RWPE2 (cell line): ENCODE measurements around the gene JAK2.

Experiments
- ATAC-seq: fragments of 200-7000 bp; cut with Tn5 transposase; 3 replicates; pipeline ENCODE4 v1.9.1; 2021; ENCODE audit warnings: low read depth
- DNase-seq: peaks from one replicate; pipeline ENCODE4 v3.0.0-alpha.2; 2020; ENCODE audit warnings: low spot score
- H3K27ac ChIP-seq: fragments of 450-650 bp; 2 replicates; pipeline ENCODE4 v1.5.1; 2017; ENCODE audit warnings: mild to moderate bottlenecking; ENCODE audit not compliant: poor library complexity, severe bottlenecking
- H3K27me3 ChIP-seq: fragments of 250-450 bp; sonication (Bioruptor Pico); 2 replicates; pipeline ENCODE4 v1.5.1; 2021; ENCODE audit warnings: mild to moderate bottlenecking, moderate library complexity; ENCODE audit not compliant: insufficient read depth, poor library complexity, severe bottlenecking
- H3K36me3 ChIP-seq: fragments of 250-450 bp; sonication (Bioruptor Pico); 2 replicates; pipeline ENCODE4 v1.5.1; 2020; ENCODE audit warnings: low read depth, mild to moderate bottlenecking, moderate library complexity
- H3K4me1 ChIP-seq: fragments of 250-450 bp; sonication (Bioruptor Pico); 2 replicates; pipeline ENCODE4 v1.5.1; 2021; ENCODE audit warnings: mild to moderate bottlenecking, moderate library complexity; ENCODE audit not compliant: insufficient read depth, poor library complexity, severe bottlenecking
- H3K4me3 ChIP-seq: fragments of 250-450 bp; sonication (Bioruptor Pico); 2 replicates; pipeline ENCODE4 v1.5.1; 2021; ENCODE audit warnings: mild to moderate bottlenecking, moderate library complexity; ENCODE audit not compliant: severe bottlenecking
- H3K9me3 ChIP-seq: fragments of 250-450 bp; sonication (Bioruptor Pico); 2 replicates; pipeline ENCODE4 v1.5.1; 2021; ENCODE audit warnings: mild to moderate bottlenecking, moderate library complexity; ENCODE audit not compliant: severe bottlenecking
- CTCF ChIP-seq: fragments of 450-650 bp; IDR thresholded peaks from one replicate; pipeline ENCODE4 v1.5.1; 2017; ENCODE audit warnings: mild to moderate bottlenecking, moderate library complexity; ENCODE audit not compliant: poor library complexity, severe bottlenecking

Gene JAK2

GRCh38 chr9:4969130-4969529 lies 15.9 kb upstream of the JAK2 start:
- Histone ChIP-seq H3K4me3 (no peak overlapping the region), H3K36me3 (no peaks in the 10 kb centered on the region), H3K27me3 (no peaks in the 10 kb centered on the region), H3K9me3 (no peaks in the 10 kb centered on the region), H3K27ac (no peak overlapping the region), H3K4me1 (peaks cover 5% of the 10 kb centered on the region)
- DNase-seq = no peak
- ATAC-seq = no peak
- no peak for TF ChIP-seq CTCF

GRCh38 chr9:4970970-4971641 lies 14.0 kb upstream of the JAK2 start:
- no peaks in the 10 kb centered on the region for H3K27me3 ChIP-seq
- H3K4me3 ChIP-seq = no peak overlapping the region
- peaks cover 5% of the 10 kb centered on the region for H3K4me1 ChIP-seq
- ATAC-seq (no peak), DNase-seq (no peak)
- TF ChIP-seq CTCF = no peak
- H3K27ac ChIP-seq = no peak overlapping the region
- no peaks in the 10 kb centered on the region for H3K36me3 ChIP-seq
- H3K9me3 ChIP-seq = no peaks in the 10 kb centered on the region

- no peak for ATAC-seq
- no peaks in the 10 kb centered on the region for H3K36me3 ChIP-seq
- no peak overlapping the region for H3K4me3 ChIP-seq
- no peaks in the 10 kb centered on the region for H3K9me3 ChIP-seq
- no peak overlapping the region for H3K27ac ChIP-seq
- TF ChIP-seq CTCF = no peak
- peaks cover 5% of the 10 kb centered on the region for H3K4me1 ChIP-seq
- DNase-seq = no peak
- no peaks in the 10 kb centered on the region for H3K27me3 ChIP-seq
These were observed 11.8 kb upstream of the JAK2 start for GRCh38 chr9:4973246-4973645.

- DNase-seq (no peak), ATAC-seq (no peak)
- no peak overlapping the region for H3K4me3 ChIP-seq
- H3K36me3 ChIP-seq = no peaks in the 10 kb centered on the region
- H3K4me1 ChIP-seq = peaks cover 5% of the 10 kb centered on the region
- H3K9me3 ChIP-seq = no peaks in the 10 kb centered on the region
- H3K27me3 ChIP-seq = no peaks in the 10 kb centered on the region
- TF ChIP-seq CTCF = no peak
- H3K27ac ChIP-seq = no peak overlapping the region
These were observed 11.2 kb upstream of the JAK2 start for GRCh38 chr9:4973902-4974301.

- Histone ChIP-seq H3K27me3 (no peaks in the 10 kb centered on the region), H3K4me3 (no peak overlapping the region), H3K27ac (no peak overlapping the region), H3K4me1 (peaks cover 9% of the 10 kb centered on the region), H3K36me3 (no peaks in the 10 kb centered on the region), H3K9me3 (no peaks in the 10 kb centered on the region)
- DNase-seq = no peak
- no peak for TF ChIP-seq CTCF
- no peak for ATAC-seq
These were observed 5.8 kb upstream of the JAK2 start for GRCh38 chr9:4979239-4979638.
